HG02678 (cell line): ENCODE data around the gene LRIT2.
"Not testable (repeated sequence)": the region's sequence is repeated elsewhere in the genome, so short reads cannot be mapped to it uniquely, and the experiment has no call there.

Experiments
- ATAC-seq: cut with Tn5 transposase; IDR thresholded peaks from one replicate; pipeline ENCODE4 v1.9.1; 2021; ENCODE audit warnings: mild to moderate bottlenecking, moderate library complexity; ENCODE audit not compliant: unreplicated experiment

The LRIT2 gene

DNA sequence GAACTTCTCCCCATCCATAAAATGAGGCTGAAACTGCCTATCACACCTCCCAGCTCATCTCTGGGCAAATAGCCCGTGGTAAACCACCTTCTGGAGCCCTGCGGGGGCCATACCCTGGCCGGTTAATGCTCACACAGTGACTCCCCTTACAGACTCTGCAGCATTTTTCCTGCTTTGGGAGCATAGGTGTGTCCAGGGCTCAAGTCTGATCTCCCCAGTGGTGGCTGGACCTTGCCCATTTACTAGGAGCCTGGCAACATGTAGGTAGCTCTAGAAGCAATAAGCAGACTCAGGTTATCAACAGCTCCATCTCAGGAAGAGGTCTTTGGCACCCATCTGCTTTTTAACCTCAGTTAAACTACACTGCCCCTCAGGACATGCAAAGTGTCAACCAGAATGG is 36.5 kb downstream of the LRIT2 start:
- ATAC-seq, result no peak

DNA sequence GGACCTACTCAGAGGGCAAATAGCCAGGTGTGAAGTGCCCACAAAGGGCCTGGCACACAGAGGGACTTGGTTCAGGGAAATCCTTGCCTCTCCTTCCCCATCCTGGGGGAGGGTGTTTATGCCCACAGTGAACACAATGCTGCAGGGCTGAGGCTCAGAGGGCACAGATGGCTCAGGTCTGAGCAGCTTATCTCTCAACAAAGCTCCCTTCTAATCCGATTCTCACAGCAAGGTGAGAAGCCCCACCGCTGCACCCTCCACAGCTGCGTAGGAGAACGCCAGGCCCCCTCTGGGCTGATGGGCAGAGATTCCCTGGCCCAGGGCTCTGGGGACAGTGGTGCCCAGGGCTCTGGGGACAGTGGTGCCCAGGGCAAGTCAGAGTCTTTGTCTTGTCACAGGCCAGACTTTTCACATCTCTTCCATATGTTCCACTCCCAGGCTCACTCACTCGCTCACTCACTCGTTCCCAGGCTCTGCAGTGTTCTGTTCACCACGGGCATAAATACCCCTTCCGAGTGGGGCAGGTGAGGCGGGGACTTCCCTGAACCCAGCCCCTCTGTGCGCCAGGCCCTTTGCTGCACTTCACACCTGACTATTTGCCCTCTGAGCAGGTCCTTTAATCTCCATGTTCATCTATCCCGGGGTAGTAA is 39.7 kb downstream of the LRIT2 start:
- no peak for ATAC-seq

DNA sequence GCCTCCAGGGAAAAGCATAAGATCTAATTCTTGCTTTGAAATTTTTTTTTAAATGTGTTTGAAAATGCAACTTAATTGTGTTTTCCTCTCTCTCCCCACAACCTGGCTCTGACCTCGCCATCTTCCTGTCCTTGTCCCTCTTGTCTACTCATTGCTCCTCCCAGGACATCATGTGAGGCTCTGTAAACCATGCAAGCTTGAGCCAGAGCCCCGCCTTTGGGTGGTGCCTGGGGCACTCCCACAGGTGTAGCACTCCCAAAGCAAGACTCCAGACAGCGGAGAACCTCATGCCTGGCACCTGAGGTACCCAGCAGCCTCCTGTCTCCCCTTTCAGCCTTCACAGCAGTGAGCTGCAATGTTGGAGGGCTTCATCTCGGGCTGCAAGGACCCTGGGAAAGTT is 40.8 kb downstream of the LRIT2 start:
- no peak for ATAC-seq

DNA sequence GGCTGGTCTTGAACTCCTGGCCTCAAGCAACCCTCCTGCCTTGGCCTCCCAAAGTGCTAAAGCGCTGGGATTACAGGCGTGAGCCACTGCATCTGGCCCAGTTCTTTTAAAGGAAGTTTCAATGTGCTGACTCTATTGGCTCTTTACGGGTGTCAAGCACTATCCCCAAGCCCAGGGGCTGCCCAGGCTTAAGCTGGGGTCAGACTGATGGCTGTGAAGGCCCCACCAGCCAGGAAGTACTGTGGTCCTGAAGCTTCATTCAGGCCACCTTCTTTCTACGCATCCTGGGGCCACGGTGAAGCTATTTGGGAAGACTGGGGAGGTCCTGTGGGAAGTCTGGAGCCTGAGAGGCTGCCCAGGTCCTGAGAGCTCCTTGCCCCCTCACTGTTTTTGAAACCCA is 43.7 kb downstream of the LRIT2 start:
- ATAC-seq, result no peak

DNA sequence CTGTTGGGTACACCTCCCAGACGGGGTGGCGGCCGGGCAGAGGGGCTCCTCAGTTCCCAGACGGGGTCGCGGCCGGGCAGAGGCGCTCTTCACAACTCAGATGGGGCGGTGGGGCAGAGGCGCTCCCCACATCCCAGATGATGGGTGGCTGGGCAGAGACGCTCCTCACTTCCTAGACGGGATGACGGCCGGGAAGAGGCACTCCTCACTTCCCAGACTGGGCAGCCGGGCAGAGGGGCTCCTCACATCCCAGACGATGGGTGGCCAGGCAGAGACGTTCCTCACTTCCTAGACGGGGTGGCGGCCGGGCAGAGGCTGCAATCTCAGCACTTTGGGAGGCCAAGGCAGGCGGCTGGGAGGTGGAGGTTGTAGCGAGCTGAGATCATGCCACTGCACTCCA is 45.0 kb downstream of the LRIT2 start:
- ATAC-seq, result not testable (repeated sequence)

DNA sequence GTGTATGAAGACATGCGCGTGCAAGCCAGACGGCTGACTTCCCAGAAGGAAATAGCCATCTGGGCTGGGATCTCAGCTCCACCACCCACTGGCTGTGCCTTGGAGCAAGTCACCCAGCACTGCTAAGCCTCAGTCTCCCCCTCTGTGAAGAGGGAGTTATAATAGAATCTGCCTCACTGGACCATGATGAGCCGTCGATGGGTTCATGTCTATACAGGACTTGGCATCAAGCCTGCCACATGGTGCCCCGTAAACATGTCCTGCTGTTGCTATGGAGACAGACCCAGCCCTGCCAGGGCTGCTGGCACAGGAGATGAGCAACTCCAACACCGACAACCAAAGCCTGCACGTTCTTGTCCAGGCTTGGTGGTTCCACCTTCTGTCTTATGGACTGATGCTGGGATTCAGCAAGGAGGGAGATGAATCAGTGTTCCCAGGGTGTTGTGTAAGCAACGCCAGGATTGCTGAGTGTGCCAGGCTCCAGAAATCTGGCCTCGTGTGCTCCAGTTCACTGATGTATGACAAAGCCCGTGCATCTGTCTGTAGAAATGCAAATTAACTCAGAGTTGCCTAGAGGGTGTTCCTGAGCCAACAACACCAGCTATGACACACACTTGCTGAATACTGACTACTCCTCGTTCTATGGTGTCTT is 46.2 kb downstream of the LRIT2 start:
- peak; percentile 90 for ATAC-seq

DNA sequence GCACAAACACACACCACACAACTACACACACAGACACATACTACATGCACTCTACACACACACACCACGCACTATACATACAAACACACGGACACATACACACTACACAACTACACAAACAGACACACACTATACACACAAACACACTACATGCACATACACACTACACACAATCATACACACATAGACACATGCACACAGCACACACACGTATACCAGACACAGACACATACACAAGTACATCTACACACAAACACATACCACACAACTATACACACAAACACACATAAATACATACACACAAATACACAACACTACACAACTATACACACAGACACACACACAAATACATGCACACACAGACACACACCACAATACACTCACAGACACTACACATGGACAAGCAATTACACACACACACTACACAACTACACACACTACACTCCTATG is 47.2 kb downstream of the LRIT2 start:
- no peak for ATAC-seq

DNA sequence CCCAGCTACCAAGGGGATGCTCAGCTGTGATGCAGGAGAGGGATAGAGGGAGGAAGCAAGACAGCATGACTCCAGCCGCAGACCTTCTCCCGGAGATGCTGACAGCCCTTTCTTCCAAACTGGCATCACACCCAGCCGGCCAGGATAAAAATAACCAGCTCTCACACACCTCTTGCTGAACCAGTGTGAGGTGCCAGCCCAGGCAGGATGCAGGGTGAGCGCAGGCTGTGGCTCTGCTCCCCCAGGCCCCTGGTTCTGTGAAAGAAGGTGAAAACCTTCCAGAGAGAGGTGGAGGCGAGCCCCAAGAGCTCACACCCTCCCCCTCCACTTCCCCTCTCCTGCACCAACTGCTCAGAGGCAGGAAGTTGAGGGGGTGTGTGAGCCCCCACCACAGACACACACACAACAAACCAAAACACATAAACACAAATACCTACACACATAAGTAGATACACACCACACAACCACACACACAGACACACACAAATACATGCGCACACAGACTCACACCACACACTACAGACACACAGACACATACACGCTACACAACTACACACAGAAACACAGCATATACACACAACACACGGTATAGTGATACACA is 47.7 kb downstream of the LRIT2 start:
- ATAC-seq, result peak; percentile 43

DNA sequence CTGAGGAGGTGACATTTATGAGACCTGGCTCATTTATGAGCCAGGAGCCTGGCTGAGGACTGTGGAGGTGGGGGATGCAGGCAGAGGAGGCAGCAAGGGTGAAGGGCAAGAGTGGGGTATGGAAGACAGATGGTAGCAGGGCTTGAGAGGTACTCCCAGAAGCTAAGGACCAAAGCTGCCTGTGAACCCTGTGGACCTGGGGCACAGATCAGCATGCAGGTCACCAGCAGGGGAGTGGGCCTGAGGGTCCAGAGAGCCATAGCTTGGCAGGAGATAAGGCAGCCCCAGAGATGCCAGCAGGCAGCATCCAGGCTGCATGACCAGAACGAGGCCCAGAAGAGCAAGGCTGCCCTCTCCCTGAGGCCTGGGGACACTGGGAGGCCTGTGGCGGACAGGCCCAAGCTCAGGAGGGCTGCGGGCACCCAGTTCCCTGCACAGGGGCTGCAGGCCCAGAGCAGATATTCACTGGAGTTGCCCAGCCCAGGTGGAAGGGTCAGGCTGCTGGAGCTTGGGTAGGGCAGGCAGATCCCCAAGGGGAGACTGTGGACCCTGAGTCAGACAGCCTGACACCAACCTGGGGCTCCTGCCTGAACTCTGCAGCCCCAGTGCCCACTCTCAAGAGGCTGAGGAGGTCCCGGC is 48.4 kb downstream of the LRIT2 start:
- ATAC-seq, result no peak

DNA sequence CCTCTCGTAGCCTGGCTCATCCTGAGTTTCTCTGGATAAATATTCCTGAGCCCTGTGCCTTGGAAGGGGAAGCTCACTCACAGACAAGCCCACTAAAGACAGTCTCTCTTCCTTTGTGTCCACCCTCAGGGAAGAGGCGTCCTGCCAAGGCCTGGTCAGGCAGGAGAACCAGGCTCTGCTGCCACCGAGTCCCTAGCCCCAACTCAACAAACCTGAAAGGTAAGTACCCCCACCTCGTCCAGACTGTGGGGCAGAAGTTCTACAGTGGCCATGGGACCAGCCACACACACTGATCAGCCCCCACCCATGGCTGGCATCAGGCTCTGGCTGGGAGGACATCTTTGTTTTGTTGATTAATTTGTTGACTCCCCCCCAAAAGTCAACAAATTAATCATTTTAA is 49.0 kb downstream of the LRIT2 start:
- ATAC-seq, result no peak

DNA sequence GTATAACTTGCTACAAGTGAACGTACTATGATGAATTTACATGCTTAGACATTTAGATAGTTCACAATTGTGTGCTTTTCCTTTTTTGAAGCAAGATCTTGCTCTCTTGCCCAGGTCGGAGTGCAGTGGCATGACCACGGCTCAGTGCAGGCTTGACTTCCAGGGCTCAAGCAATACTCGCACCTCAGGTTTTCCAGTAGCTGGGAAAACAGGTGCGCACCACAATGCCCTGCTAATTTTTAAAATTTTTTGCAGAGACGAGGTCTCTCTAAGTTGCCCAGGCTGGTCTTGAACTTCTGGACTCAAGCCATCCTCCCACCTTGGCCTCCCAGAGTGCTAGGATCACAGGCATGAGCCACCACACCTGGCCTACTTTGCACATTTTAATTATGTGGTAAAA is 49.9 kb downstream of the LRIT2 start:
- no peak for ATAC-seq

DNA sequence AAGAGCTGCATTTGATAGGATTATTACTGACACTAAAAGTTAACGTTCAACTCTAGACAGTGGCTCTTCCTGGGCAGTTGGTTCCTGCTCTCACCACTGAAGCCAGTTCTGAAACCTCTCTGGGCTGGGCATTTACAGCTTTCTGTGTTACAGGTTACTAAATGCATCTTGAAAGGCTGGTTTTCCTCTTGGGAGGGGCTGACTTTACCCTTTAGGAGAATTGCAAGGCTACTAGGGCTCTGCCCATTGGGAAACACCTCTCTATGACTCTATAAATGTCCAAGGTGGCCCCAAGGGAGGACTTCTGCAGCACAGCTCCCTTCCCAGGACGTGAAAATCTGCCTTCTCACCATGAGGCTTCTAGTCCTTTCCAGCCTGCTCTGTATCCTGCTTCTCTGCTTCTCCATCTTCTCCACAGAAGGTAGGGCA is 51.8 kb downstream of the LRIT2 start, which contains the start of gene GPR15LG:
Gene GPR15LG, plus strand, starts transcription at position 301 of the 429 bp plus-strand sequence. Its CDS starts 51 bp downstream, at position 352.
- peak; percentile 42 for ATAC-seq

DNA sequence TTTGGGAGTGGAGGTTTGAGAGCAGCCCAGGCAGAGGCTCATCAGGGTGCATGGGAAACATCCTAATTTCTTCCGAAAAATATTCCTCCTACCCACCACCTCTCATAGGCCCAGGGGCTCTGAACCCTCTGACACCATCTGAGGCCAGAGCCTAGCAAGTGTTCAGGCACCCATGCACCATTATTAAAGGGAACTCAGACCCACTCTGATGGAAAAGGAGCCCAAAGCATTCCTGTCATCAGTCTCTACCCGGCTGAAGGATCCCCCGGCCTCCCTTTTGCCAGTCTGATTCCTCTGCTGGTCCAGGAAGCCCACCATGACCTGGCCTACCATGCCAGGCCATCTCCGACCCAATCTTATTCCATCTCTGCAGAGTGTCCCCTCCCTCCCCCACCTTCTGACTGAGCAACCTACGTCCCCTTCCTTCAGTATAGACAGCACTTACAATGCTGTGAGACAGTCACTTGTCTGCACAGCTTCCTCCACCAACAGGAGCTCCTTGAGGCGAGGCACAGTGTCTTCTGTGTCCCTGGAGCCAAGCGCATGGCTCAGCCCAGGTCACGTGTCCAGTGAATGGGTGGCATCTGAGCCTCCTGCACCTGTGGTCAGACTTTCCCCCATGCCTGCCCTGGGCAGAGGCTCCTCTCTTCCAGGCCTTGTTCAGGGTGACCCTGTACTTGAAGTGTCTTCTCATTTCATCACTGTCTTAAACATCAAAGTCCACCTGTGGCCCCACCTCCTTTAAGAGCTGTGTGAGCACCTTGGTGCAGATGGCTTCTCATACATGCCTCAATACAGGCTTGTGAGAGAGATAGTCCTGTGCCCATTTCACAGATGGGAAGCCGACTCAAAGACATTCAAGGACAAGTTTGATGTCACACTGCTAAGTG is 52.6 kb downstream of the LRIT2 start:
- ATAC-seq, result peak; percentile 48

DNA sequence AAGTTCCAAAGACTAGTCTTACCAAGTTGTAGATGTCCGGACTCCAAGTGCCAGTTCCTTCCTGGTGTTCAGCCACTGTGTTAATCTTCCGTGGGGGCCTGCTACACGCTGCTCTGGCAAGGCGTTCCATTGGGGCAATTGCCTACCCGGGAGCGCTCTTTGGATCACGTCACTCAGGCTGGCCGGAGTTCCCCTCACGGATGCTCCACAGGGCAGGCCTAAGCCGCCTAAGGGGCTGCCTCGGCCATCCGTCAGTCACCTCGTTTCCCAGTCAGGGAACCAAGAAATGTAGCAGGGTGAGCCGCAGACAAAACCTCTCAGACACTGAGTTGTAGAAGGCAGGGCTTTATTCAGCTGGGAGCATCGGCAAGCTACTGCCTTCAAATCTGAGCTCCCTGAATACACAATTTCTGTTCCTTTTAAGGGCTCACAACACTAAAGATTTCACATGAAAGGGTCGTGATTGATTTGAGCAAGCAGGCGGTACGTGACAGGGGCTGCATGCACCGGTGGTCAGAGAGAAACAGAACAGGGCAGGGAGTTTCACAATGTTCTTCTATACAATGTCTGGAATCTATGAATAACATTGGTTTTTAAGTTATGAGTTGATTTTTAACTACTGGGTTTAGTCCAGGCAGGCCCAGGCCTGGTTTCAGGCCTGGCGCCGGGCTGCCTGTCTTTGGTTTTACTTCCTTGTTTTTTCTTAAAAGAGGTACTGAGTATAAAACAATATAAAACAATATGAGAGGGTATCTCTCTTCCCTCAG is 53.5 kb downstream of the LRIT2 start:
- ATAC-seq, result peak; percentile 27

DNA sequence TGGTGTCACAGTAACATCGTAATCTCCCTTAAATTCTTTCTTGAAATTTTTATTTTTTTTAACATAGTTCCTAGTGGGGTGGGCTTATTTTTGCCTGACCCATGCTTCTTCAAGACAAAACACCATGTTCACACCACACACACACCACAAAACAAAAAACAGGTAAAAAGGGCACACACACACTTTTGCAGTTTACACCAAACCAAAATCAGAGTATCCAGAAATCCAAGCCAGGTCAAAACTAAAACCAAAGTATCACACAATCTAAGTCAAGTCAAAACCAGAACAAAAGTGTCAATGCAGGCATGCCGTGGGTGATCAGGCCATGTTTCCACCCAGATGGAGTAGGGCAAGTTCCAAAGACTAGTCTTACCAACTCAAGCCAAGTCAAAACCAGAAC is 54.1 kb downstream of the LRIT2 start:
- not testable (repeated sequence) for ATAC-seq
